Mammary epithelial cell (primary cell): ENCODE measurements around the gene GALNT12.

Experiments
- CTCF ChIP-seq, 2 donors: IDR thresholded peaks in 1 of 2; conservative IDR thresholded peaks in 1 of 2; 2 replicates each; pipeline ENCODE4 v1.5.1; 2011 to 2012; ENCODE audit warnings: inconsistent platforms in 2 of 2, low read length in 2 of 2, mild to moderate bottlenecking in 2 of 2, control low read depth in 1 of 2, low read depth in 1 of 2; ENCODE audit not compliant: insufficient read depth in 1 of 2; ENCODE audit errors: extremely low read depth in 1 of 2
- EZH2 ChIP-seq: IDR thresholded peaks from 2 replicates; pipeline ENCODE4 v1.6.1; 2012; ENCODE audit warnings: low read length, inconsistent platforms, borderline replicate concordance

DNA sequence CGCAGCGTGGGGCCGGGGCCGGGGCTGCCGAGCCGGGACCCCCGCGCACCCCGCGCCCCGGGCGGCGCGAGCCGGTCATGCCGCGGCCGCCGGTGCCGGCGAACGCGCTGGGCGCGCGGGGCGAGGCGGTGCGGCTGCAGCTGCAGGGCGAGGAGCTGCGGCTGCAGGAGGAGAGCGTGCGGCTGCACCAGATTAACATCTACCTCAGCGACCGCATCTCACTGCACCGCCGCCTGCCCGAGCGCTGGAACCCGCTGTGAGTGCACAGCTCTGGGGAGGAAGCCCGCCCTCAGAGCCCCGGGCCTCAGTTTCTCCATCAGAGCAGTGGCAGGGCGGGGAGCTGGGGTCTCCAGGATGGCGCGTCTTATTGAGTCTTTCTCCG lies 335 bp downstream of the GALNT12 start:
- TF ChIP-seq CTCF (conservative IDR thresholded peaks at IDR 0.05 in 1 of 2, IDR thresholded peaks at IDR 0.05 in 1 of 2; ENCODE audit: extremely low read depth in 1 of 2, insufficient read depth in 1 of 2, low read depth in 1 of 2, low read length in 2 of 2) (no peak), EZH2 (no peak)
